Cardiac fibroblast (primary cell): ENCODE results near the gene TUBB1.

Source experiments
- DNase-seq, 2 donors: peaks; one replicate each; pipeline versions ENCODE4 v3.0.0 to v3.0.0-alpha.2; 2010; ENCODE audit warnings: low read depth in 2 of 2
- H3K4me3 ChIP-seq, 2 donors: replicated peaks in 1 of 2; 1 replicate in 1 of 2; 2 replicates in 1 of 2; pipeline ENCODE4 v1.5.1; 2011; ENCODE audit warnings: low read depth in 2 of 2, low read length in 2 of 2, mild to moderate bottlenecking in 2 of 2, moderate library complexity in 1 of 2
- CTCF ChIP-seq: IDR thresholded peaks from one replicate; pipeline ENCODE4 v1.5.1; 2011; ENCODE audit warnings: low read depth, mild to moderate bottlenecking, low read length, inconsistent platforms

The TUBB1 gene

DNA sequence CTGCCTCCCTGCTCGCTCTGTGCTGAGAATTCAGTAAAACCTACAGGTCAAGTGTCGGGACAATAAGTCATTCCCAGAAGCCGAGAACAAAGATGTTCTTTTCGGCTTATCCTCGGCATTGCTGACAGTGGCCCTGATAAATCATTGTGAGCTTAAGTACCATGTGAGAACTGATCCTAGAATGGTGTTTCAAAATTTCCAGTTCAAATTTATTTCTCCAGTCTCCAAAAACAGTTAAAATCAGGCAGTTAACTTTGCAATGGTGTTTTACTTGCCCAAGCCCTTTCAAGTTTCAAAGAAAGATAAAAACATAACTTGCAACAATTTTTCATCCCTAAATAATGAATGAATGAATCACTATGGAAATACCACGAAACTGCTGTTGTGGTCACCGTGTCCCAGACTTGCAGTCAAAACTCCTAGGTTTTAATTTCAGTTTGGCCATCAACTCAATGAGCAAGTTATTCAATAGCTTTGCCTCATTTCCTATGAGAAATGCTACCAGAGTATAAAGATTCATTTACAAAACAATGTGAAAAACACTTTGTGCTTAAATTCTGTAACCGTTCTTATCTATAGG lies 8.6 kb downstream of the TUBB1 start:
- TF ChIP-seq CTCF = no peak
- no peak overlapping the region for H3K4me3 ChIP-seq
- DNase-seq = peak; percentile 42 to 78

DNA sequence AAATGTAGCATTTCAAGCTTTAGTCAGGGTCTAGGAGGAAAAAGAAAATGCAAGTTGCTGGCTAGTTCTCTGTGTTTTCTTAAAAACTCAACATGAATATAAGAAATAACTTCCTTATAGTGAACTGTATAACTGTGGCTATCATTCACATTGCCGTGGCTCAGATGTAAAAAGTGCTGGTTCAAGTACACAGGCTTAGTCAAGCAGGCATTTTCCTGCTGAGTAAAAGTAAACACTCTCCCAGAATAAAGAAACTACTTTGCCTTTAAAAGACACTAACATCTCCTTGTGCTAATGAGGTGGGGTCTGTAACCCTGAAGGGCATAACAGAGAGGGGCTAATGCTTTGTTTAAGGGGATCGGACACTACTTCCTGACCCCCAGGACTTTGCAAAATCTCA lies 9.6 kb downstream of the TUBB1 start:
- DNase-seq = no peak
- peak overlapping the region in 1 of 2 donors; percentile 38 for H3K4me3 ChIP-seq
- no peak for TF ChIP-seq CTCF

DNA sequence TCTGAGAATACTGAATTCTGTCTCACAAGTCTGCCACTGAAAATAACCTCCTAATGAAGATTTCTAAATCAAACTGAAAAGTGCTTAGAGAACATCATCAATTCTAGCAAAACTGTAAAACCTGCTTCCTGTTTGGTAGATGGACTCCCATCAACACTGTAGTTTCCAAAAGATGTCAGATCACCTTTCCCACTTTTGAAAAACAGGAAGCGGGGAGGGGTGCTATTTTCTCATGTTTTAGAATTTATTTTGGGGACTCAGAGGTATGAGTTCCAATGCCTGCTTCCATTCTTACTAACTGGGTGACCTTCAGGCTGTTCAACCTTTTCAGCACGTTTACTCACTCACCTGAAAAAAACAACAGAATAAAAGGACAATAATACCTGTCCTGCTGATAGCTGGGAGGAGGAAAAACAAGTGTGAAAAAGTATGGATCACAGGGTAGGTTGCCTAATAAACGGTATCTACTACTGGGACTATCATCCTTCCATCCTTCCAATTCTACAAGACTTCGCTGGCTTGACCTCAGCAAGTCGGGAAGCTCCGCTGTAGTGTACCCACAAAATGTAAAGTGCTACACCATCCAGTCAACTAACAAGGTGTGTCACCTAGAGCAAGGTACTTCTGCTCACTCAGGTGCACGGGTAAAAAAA lies 11.8 kb downstream of the TUBB1 start:
- H3K4me3 ChIP-seq = peak overlapping the region; percentile 69 to 91
- no peak for TF ChIP-seq CTCF
- DNase-seq = no peak

DNA sequence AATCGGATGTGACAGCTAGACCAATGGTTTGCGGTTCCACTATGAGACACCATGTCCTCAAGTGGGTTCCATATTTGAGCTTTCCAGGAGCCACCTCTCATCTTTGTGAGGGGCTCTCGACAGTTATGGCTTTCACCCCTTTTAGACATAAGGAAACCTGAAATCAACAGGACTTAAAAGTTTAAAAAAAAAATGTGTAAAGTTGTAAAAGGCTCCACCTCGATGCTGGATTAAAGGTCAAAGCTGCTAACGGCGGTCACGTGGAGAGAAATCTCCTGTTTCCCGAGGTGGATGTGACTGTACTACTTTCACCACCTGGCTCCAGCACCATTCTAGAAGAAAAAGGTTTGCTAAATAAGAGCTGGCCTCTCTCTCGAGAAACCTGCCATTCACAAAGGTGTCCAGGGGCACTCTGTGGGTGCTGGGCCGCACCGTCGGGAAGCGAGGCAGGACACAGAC lies 12.4 kb downstream of the TUBB1 start:
- TF ChIP-seq CTCF = no peak
- no peak for DNase-seq
- peak overlapping the region; percentile 69 to 91 for H3K4me3 ChIP-seq

GRCh38 chr20:59032023-59032712 lies 12.9 kb downstream of the TUBB1 start, which contains the start of gene ATP5F1E:
Gene ATP5F1E, minus strand, starts transcription at chr20:59032335. Its CDS starts 84 bp downstream, at chr20:59032251.
- peak within 1 kb of the TSS; percentile 69 to 91 for H3K4me3 ChIP-seq
- no peak for TF ChIP-seq CTCF
- DNase-seq = peak; percentile 93 to 97

DNA sequence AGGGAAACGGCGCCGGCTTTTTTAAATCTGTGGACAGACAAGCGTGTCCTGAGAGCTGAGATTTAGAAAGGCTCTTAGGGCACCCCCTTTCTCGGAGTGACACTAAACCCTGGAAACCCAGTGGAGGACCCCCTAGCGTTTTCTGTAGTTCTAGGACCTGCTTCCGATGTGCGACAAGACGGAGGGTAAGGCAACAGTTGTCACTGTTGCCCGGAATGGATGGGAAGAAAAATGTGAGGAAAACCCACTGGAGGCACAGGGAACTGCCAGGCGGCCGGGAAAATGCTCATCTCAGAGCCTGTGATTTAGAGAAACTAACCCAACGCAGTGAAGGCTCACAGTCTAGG lies 13.5 kb downstream of the TUBB1 start:
- peak; percentile 30 for TF ChIP-seq CTCF

More for the DNA sequence above, 13.5 kb downstream of the TUBB1 start:
- DNase-seq = peak in 1 of 2 donors; percentile 34
- peak overlapping the region; percentile 52 to 71 for H3K4me3 ChIP-seq
